ENCODE results near the gene CHAT.

Gene CHAT

GRCh38 chr10:49629431-49629881 lies 15.6 kb downstream of the CHAT start:
- no peak for DNase-seq (ENCODE audit: low read depth, low spot score)

GRCh38 chr10:49631975-49632374 lies 18.1 kb downstream of the CHAT start:
- DNase-seq (ENCODE audit: low read depth, low spot score), result no peak

- DNase-seq (ENCODE audit: low read depth, low spot score), result no peak
Observed at GRCh38 chr10:49632406-49633317, 18.8 kb downstream of the CHAT start.

DNA sequence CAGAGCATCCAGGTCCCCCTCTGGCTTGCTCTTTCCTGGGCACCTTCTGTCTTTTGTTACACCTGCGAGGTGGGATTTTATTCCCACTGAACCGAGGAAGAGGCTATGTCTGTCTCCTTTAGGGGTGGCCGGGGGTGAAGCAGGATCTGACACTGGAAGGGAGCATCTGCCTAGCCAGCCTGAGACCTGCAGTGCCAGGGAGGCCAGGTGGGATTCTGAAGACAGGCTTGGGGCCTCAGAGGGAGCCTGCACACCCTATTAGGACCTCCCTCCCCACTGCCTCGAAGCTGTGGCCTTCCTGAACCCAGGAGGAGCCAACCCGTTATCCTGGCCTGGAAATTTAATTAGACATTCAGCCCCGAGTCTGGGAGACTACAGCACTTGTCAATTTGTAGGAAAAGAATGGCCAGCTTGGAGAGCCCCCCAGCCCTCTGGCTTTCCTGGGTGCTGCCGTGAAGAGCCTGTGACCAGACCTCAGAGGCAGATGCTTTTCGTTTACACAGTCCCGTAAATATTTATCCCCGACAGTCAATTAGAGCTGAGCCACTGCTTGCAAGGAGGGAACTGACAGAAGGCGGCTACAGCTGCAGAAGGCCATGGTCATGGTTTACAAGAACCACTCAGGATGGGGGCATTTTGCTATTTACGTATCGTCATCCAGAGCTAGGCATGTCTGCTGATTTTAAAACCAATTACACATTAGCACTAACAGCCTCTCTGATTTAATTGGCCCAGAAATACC lies 19.7 kb downstream of the CHAT start:
- DNase-seq (ENCODE audit: low read depth, low spot score), result no peak

GRCh38 chr10:49634069-49634660 lies 20.3 kb downstream of the CHAT start:
- no peak for DNase-seq (ENCODE audit: low read depth, low spot score)

DNA sequence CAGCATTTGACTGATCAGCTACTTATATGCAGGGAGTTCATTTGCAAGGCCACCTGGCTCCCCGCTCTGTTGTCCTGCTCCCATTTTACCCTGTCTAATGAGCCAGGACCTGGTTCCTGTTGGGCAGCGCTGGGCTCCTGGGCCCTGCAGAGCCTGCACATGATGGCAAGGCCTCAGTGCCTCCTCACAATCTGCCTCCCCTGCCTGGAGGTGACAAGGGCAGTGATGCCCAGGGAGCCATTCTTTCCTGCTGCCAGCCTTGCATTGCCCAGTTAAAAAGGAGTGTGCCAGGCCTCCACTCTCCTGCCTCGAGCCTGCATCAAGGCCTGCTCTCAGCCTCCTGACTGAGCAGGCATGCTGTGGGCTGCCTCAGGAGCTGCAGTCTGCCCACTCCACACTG lies 28.5 kb downstream of the CHAT start:
- DNase-seq (ENCODE audit: low read depth, low spot score), result no peak

DNA sequence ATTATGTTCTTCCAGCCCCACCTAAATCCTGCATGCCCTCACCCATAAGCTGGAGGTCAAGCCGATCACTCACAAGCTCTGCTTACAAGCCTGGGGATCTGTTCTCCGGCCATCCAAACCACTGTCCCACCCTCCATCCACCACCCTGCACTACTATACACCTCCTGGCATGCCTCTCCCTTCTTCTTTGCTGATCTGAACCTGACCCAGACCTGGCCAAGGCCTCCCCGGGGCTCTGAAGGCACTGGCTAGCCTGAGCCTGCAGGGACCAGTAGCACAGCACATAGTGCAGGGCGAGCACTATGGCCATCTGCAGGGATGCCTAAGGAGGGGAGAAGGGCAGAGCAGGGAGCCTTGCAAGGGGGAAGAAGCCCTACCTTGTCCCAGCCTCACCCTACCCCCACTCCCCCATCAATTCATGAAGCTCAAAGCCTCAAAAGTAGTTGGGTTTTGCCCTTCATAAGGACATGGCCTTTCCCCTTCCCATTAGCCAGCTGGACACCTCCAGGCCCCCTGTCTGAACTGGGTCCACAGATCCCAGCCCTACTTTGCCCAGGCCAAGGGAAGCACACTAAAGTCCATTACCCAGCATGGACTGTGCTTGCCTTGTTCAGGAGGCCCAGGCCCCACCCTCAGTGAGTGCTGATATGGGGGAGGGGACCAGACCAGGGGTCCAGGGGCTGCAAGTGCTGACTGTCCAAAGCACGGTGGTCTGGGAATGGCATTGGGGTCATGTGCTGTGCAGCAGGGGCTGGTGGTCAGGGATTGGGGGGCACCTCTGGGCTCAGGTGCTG lies 29.6 kb downstream of the CHAT start:
- no peak for DNase-seq (ENCODE audit: low read depth, low spot score)

- DNase-seq (ENCODE audit: low read depth, low spot score), result no peak
Observed at GRCh38 chr10:49644035-49644646, 30.3 kb downstream of the CHAT start.

- no peak for DNase-seq (ENCODE audit: low read depth, low spot score)
Observed at GRCh38 chr10:49645417-49645816, 31.6 kb downstream of the CHAT start.

DNA sequence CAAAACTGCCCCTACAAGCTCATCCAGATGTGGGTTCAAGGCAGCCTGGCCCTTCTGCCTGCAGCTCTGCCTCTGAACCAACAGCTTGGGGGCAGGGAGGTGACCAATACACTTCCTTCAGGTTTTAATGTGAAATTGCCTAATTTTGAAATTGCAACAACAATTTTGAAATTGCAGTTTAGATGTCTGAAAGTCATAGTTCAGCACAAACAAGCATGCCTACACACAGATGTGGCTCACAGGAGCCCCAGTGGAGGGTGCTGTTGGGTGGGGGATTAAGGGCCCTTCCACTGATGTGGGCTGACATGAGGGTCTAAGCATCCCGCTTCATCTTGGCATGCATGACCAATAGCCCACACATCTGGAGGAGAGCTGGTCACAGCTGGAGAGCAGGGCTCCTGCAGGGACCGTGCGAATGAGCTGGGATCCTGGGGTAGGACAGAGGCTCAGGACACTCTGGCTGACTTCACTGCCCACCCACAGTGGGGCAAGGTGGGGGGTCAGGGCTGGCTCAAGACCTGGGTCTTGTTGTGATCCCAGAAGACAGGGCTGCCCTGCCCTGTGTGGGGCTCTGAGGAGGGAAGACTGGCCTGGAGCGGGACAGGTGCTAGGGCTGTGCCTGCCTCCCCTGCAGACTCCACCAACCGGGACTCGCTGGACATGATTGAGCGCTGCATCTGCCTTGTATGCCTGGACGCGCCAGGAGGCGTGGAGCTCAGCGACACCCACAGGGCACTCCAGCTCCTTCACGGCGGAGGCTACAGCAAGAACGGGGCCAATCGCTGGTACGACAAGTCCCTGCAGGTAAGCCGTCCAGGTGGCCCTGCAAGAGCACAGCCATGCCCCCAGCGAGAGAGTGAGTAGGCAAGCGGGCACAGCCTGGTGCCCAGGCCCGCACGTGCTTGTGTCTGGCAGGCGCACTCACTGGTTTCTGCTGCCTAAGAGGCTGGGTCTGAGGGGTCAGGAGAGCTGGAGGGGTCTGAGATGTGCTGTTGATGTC lies 32.3 kb downstream of the CHAT start:
- no peak for DNase-seq (ENCODE audit: low read depth, low spot score)

DNA sequence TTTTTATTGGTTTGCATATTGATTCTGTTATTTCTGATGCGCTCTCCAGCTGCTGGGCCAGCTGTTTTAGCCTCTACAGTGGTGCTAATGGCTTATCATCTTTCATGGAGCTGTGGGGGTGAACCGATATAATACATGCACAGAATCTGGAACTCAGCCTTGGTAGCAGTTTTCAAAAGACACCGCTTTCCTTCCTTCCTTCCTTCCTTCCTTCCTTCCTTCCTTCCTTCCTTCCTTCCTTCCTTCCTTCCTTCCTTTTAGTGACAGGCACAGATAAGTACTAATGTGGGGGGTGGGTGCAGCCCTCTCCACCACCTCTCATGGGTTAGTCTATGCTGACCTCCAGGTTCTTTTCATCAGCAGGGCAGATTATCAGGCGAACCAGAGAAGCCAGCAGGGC lies 33.7 kb downstream of the CHAT start:
- no peak for DNase-seq (ENCODE audit: low read depth, low spot score)

GRCh38 chr10:49647985-49648795 lies 34.4 kb downstream of the CHAT start:
- DNase-seq (ENCODE audit: low read depth, low spot score), result no peak

DNA sequence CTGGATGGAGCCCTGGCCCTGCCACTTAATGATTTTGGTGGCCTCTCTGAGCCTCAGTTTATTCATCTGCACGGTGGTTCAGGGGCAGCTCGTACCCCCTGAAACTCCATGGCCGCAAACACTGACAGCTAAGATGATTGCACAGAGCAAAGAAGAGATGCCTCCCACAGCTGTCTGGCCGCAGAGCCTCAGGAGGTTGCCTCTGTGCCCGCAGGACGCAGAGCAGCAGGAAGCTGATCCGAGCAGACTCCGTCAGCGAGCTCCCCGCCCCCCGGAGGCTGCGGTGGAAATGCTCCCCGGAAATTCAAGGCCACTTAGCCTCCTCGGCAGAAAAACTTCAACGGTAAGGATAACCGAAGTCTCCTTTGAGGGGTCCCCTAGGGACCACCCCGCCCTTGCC lies 35.5 kb downstream of the CHAT start:
- DNase-seq (ENCODE audit: low read depth, low spot score), result no peak

- no peak for DNase-seq (ENCODE audit: low read depth, low spot score)
Observed at GRCh38 chr10:49649936-49650723, 36.3 kb downstream of the CHAT start.

- no peak for DNase-seq (ENCODE audit: low read depth, low spot score)
Observed at GRCh38 chr10:49650724-49651034, 36.8 kb downstream of the CHAT start.

- no peak for DNase-seq (ENCODE audit: low read depth, low spot score)
Observed at GRCh38 chr10:49651039-49651835, 37.4 kb downstream of the CHAT start.

DNA sequence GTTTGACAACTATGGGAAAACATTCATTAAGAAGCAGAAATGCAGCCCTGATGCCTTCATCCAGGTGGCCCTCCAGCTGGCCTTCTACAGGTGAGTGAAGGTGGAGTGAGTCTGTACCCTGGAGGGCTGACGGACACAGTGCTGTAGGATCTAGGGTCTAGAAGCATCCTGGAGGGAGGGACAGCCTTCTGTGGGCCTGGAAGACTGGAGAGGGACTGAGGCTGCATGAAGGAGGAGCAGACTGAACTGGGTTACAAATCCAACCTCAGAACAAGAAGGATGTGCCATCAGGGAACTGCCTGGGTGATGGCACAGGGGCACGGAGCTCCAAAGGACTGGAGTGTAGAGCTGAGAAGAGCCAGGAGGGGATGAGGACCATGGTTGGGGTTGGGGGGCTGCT lies 38.1 kb downstream of the CHAT start:
- no peak for DNase-seq (ENCODE audit: low read depth, low spot score)
